ACC112 (cell line): ENCODE data around the gene SUN1.

Experiments
- H2AFZ ChIP-seq: fragments of 200-600 bp; sonication (generic); one replicate; pipeline ENCODE4 v1.6.0; 2017; ENCODE audit warnings: antibody characterized with exemption, low read length; ENCODE audit not compliant: unreplicated experiment
- H3K27ac ChIP-seq: fragments of 200-600 bp; sonication (generic); 2 replicates; pipeline ENCODE4 v1.5.1; 2014; ENCODE audit warnings: low read depth, mild to moderate bottlenecking, antibody characterized with exemption, low read length, moderate library complexity
- H3K27me3 ChIP-seq: fragments of 200-600 bp; sonication (generic); 2 replicates; pipeline ENCODE4 v1.6.1; 2014; ENCODE audit warnings: mild to moderate bottlenecking, antibody characterized with exemption, low read length, moderate library complexity, mixed read lengths; ENCODE audit not compliant: insufficient read depth
- H3K36me3 ChIP-seq: fragments of 200-600 bp; sonication (generic); 2 replicates; pipeline ENCODE4 v1.6.1; 2016; ENCODE audit warnings: mild to moderate bottlenecking, antibody characterized with exemption, low read length, moderate library complexity, mixed read lengths; ENCODE audit not compliant: insufficient read depth
- H3K4me1 ChIP-seq: fragments of 200-600 bp; sonication (generic); one replicate; pipeline ENCODE4 v1.6.1; 2016; ENCODE audit warnings: low read length, mixed read lengths; ENCODE audit not compliant: insufficient read depth, unreplicated experiment, control insufficient read depth
- H3K4me3 ChIP-seq: fragments of 200-600 bp; sonication (generic); 2 replicates; pipeline ENCODE4 v1.5.1; 2014; ENCODE audit warnings: mild to moderate bottlenecking, low read depth, low read length
- H3K79me2 ChIP-seq: fragments of 200-600 bp; sonication (generic); one replicate; pipeline ENCODE4 v1.6.0; 2016; ENCODE audit warnings: low read length; ENCODE audit not compliant: control insufficient read depth, unreplicated experiment, insufficient read depth

The SUN1 gene

DNA sequence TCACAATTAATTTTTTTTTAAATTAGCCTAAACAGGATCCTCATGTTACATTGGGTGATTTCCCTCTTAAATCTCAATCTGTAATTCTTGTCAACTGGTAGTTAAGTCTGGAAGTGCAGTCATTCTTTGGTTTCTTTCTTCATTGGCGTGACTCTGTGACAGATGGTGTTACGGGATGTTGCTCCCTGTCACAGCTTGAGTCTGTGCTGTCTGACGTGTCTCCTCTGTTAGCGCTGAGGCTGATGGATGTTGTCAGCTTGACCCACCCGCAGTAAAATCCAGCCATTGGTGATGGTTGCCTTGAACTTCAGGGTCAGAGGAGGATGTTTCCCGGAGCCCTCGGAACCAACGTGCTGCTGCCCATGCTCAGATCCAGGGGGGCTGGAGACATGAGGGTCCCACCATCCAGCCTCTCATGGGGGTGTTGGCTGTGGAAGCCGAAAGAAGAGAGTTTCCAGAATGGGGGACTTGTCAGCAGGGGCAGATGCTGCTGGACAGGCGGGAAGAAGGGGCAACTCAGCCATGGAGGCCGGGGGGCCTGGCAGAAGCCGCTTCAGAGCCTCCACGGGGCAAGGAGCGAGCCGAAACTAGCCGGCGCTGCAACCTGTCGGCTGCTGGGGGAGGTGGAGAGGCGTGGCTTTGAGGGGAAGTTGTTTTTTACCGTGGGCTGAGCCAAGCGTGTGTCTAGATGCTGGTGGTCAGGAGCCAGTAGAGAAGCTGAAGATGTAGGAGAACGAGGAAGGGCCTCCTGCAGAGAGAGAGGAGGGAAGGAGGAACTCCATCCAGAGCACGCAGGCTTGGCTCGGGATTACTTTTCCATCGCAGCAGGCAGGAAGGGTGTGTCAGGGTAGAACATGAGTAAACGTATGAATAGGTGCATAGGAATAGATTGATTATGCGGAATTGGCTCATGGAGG is 3.5 kb downstream of the SUN1 start:
- Histone ChIP-seq H2AFZ (no peak overlapping the region), H3K4me1 (peaks cover 25% of the 10 kb centered on the region), H3K36me3 (peaks cover 6% of the 10 kb centered on the region; the same call in 1 of the 2 replicates), H3K79me2 (peaks cover 60% of the 10 kb centered on the region), H3K4me3 (no peak overlapping the region), H3K27me3 (no peaks in the 10 kb centered on the region), H3K27ac (no peak overlapping the region)

DNA sequence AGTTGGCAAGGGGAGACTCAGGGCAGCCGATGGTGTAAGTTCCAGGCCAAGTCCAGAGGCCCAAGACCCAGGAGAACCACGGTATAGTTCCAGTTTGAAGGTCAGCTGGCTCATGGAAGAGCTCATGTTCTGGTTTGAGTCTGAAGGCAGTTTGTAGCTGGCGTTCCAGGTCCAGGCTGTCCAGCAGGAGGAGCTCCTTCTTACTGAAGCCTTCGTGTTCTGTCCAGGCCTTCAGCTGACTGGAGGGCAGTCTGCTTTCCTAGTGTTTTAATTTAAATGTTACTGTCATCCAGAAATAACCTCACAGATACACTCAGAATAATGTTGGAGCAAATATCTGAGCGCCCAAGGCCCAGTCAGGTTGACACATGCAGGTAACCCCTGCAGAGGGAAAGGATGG is 4.2 kb downstream of the SUN1 start:
- H3K4me3 ChIP-seq = no peak overlapping the region
- peaks cover 18% of the 10 kb centered on the region for H3K4me1 ChIP-seq
- no peaks in the 10 kb centered on the region for H3K27me3 ChIP-seq
- no peak overlapping the region for H3K27ac ChIP-seq
- H2AFZ ChIP-seq = no peak overlapping the region
- peaks cover 6% of the 10 kb centered on the region; the same call in 1 of the 2 replicates for H3K36me3 ChIP-seq
- H3K79me2 ChIP-seq = peaks cover 55% of the 10 kb centered on the region

DNA sequence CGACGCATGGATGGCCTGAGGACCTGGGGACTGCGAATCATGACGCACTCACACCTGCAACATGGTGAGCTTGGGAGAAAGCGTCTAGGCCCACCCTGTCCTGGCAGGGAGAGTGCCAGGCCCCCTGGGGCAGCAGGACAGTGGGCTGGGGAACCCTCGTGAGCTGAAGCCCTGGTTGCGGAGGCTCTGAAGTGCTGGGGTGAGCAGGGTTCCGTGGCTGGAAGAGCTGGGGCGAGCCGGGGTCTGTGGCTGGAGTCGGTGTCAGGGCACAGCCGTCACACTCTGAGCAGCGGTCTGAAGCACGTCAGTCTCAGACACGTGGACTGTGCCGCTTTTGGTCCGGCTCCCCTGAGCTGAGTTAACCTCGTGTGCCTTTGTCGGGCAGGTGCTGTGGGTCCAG is 4.7 kb downstream of the SUN1 start:
- peaks cover 10% of the 10 kb centered on the region for H3K36me3 ChIP-seq

DNA sequence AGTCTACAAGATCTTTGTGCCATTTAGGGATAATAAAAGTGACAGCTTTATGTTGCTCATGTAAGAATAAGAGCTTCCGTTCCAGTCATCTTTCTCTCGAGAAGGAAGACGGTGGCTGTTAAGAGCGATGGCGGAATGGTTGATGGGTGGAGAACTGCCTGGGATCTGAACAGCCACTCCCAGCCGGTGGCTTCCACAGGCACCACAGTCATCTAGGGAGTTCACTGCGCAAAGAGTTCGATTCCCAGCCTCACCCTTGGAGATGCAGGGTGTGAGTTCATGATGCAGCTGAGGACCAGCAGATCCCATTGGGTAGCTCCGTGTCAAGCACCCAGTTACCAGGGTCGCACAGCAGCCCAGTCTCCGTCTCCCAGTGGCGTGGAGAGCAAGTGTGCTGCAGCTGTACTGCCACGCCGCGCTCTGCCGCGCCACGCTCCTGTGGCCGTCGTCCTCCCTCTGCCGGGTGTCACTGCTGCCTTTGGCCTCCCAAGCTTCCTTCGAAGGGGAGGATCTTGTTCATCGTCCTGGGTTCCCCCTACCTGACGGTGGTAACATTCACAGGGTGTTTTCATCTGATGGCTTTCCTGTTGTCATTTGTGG is 7.8 kb downstream of the SUN1 start:
- Histone ChIP-seq H3K79me2 (peaks cover 25% of the 10 kb centered on the region), H3K4me1 (no peaks in the 10 kb centered on the region), H3K4me3 (no peak overlapping the region), H3K36me3 (peaks cover 14% of the 10 kb centered on the region), H2AFZ (no peak overlapping the region), H3K27me3 (no peaks in the 10 kb centered on the region), H3K27ac (no peak overlapping the region)

More for the DNA sequence above, 4.7 kb downstream of the SUN1 start:
- Histone ChIP-seq H3K4me3 (no peak overlapping the region), H3K27ac (no peak overlapping the region), H2AFZ (no peak overlapping the region), H3K27me3 (no peaks in the 10 kb centered on the region), H3K79me2 (peaks cover 54% of the 10 kb centered on the region), H3K4me1 (peaks cover 14% of the 10 kb centered on the region)

DNA sequence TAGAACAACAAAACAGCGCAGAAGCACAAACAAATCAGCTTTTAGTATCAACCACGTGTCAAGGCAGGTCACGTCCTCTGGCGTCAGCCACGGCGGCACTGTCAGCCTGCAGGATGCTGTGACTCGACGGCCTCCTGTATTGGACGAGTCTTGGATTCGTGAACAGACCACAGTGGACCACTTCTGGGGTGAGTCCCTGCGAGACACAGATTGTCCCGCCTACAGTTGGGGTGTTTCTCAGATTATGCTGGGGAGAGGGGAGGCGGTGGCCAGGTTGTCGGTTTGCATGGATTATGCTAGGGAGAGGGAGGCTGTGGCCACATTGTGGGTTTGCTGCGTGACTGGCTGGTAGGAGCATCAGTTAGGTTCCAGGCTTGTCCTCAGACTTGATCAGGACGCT is 9.7 kb downstream of the SUN1 start:
- H3K27me3 ChIP-seq = no peaks in the 10 kb centered on the region
- H2AFZ ChIP-seq = no peak overlapping the region
- no peaks in the 10 kb centered on the region for H3K4me1 ChIP-seq
- peaks cover 18% of the 10 kb centered on the region for H3K36me3 ChIP-seq
- no peak overlapping the region for H3K4me3 ChIP-seq
- no peak overlapping the region for H3K27ac ChIP-seq
- H3K79me2 ChIP-seq = peaks cover 9% of the 10 kb centered on the region

DNA sequence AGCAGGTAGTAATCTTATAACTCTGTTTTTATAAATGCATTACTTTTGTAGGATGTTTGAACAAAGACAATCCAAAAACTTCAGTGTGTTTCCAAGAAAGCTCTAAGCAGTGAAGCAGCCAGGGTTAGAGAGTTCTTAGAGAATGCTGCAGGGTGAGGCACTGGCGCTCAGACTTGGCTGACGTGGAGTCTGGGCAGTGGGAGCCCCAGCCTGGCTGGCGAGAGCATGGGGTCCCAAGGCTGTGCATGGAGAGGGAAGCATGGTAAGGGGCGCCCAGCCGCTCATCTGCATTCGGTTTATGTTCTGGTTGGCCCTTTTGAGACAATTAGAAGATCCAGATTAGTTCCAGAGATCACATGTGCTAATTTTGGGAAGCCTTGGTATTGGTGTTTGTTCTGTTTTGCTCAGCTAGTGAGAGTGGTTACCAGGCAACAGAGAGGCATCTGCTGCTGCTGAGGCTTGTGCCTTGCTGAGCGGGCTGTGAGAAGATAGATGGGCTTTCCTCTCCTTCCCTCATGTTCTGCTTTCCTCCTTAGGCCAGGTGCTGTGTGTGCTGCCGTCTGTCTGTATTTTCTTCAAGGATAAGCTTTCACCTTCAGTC is 10.3 kb downstream of the SUN1 start:
- H3K27me3 ChIP-seq = no peaks in the 10 kb centered on the region
- H3K4me3 ChIP-seq = no peak overlapping the region
- H3K36me3 ChIP-seq = peaks cover 18% of the 10 kb centered on the region
- H3K79me2 ChIP-seq = peaks cover 7% of the 10 kb centered on the region
- no peaks in the 10 kb centered on the region for H3K4me1 ChIP-seq
- H2AFZ ChIP-seq = no peak overlapping the region
- H3K27ac ChIP-seq = no peak overlapping the region

DNA sequence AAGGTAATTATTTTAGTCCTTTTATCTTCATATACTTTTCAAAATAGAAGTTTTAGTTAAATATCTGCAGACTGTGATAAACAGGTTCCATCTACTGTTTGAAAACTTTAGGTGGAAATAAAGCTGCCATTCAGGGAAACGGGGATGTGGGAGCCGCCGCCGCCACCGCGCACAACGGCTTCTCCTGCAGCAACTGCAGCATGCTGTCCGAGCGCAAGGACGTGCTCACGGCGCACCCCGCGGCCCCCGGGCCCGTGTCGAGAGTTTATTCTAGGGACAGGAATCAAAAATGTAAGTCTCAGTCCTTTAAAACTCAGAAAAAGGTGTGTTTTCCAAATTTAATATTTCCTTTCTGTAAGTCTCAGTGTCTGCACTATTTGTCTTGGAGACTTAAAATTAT is 11.0 kb downstream of the SUN1 start:
- Histone ChIP-seq H3K27me3 (no peaks in the 10 kb centered on the region), H3K4me1 (no peaks in the 10 kb centered on the region), H3K4me3 (no peak overlapping the region), H3K36me3 (peaks cover 18% of the 10 kb centered on the region), H2AFZ (no peak overlapping the region), H3K27ac (no peak overlapping the region), H3K79me2 (peaks cover 3% of the 10 kb centered on the region)

DNA sequence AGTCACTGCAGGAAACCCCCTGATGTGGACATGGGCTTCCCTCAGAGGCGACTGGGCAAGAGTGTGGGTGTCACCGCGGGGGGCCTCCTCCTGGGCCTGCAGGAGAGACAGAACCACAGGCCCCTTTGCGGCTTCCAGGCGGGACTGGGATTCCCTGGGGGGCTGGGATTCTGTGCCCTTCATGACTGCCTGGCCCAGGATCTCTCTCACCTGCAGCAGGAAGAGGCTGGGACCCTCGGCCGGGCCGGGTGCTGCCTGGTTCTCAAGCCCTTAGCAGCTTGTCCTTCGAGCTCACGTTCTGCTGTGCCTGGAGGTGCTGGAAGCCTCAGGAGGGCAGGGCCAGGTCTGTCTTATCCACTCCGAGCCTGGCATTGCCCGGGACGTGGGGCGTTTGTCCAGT is 11.8 kb downstream of the SUN1 start:
- no peak overlapping the region for H2AFZ ChIP-seq
- peaks cover 18% of the 10 kb centered on the region for H3K36me3 ChIP-seq
- no peaks in the 10 kb centered on the region for H3K27me3 ChIP-seq
- no peak overlapping the region for H3K4me3 ChIP-seq
- H3K4me1 ChIP-seq = no peaks in the 10 kb centered on the region
- H3K27ac ChIP-seq = no peak overlapping the region
- H3K79me2 ChIP-seq = no peaks in the 10 kb centered on the region

DNA sequence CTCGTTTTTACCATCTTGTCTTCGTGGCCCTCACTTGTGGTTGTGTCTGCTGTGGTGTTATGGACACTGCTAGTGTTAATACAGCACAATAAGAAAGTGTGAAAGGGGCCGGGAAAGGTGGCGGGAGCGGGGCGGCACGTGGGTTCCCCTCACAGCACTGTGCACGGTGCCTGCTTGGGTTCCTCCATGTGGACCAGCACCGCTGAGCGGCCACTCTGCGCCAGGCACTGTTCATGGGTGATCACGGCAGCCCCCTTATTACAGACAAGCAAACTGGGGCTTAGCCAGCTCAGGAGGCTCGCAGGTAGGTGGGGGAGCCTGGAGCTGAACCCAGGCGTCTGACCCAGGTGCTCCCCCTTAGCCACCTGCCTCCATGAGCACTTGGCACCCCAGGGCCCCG is 12.2 kb downstream of the SUN1 start:
- no peak overlapping the region for H3K27ac ChIP-seq
- no peak overlapping the region for H3K4me3 ChIP-seq
- peaks cover 18% of the 10 kb centered on the region for H3K36me3 ChIP-seq
- H3K79me2 ChIP-seq = no peaks in the 10 kb centered on the region
- H3K27me3 ChIP-seq = no peaks in the 10 kb centered on the region
- no peaks in the 10 kb centered on the region for H3K4me1 ChIP-seq
- H2AFZ ChIP-seq = no peak overlapping the region

DNA sequence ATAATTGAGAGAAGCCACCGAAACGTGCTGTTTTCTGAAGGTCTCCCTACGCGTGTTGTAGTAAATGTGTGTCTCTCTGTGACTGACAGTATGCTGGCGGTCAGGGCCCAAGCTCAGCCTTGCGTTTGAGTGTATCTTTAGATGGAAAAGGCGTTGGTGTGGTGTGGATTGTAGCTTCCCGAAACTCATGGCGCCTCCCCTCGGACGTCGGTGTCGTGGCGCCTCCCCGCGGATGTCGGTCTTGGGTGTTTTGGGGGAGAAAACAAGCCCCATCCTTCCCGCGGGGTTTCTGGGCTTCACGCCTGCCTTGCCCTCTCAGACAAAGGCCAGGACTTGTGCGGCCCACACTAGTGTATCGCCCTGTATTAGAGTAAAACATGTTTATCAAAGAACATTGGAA is 12.8 kb downstream of the SUN1 start:
- H3K4me3 ChIP-seq = no peak overlapping the region
- no peak overlapping the region for H2AFZ ChIP-seq
- no peaks in the 10 kb centered on the region for H3K27me3 ChIP-seq
- no peaks in the 10 kb centered on the region for H3K79me2 ChIP-seq
- H3K36me3 ChIP-seq = peaks cover 14% of the 10 kb centered on the region
- no peak overlapping the region for H3K27ac ChIP-seq
- no peaks in the 10 kb centered on the region for H3K4me1 ChIP-seq
